ENCODE data around the gene FCHSD1.

GRCh38 chr5:141615991-141616720, 35.1 kb downstream of the FCHSD1 start:
- TF ChIP-seq CTCF (IDR thresholded peaks at IDR 0.05) (no peak), POLR2A (IDR thresholded peaks at IDR 0.05) (no peak)

Measured in thyroid gland (tissue), 4 donors.